ENCODE results near the gene FAM222A.

DNA sequence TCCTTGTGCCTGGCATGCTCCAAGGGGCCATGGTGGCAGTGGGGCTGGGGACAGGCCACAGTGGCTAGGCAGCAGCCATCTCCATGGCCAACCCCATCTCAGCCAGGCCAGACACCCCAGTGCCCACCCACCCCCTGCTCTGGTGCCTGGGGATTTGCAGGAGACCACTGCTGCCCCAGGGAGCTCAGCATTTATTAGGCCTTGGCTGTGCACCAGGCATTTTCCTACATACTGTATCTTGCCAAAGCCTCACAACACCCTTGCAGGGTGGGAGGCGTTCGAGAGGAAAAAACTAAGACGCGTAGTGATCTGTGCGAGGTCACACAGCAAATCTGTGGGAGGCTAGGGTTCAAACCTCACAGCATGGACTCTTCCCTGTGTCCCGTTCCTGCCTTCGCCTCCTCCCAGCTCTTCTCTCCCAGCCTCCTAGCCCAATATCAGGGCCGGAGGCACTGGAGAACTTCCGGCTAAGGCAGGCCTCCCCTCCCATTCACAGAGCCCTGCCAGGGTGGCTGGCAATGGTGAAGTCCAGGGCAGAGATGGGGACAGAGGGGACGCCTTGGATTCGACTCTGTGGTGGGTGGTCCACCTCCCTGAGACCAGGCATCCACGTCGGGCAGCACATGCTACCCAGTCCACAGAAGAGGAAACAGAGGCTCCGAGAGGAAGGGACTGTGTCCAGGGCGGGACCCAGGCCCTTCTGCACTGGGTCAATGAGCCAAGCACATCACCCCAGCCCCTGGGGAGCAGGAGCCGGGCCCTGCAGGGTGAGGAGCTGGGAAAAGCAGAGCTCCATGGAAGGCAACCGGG lies 57.4 kb downstream of the FAM222A start:
- TF ChIP-seq POLR2A (IDR thresholded peaks at IDR 0.05), result no peak
- TF ChIP-seq, protein P1, sequence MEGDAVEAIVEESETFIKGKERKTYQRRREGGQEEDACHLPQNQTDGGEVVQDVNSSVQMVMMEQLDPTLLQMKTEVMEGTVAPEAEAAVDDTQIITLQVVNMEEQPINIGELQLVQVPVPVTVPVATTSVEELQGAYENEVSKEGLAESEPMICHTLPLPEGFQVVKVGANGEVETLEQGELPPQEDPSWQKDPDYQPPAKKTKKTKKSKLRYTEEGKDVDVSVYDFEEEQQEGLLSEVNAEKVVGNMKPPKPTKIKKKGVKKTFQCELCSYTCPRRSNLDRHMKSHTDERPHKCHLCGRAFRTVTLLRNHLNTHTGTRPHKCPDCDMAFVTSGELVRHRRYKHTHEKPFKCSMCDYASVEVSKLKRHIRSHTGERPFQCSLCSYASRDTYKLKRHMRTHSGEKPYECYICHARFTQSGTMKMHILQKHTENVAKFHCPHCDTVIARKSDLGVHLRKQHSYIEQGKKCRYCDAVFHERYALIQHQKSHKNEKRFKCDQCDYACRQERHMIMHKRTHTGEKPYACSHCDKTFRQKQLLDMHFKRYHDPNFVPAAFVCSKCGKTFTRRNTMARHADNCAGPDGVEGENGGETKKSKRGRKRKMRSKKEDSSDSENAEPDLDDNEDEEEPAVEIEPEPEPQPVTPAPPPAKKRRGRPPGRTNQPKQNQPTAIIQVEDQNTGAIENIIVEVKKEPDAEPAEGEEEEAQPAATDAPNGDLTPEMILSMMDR (IDR thresholded peaks at IDR 0.05 in 4 of 5, conservative IDR thresholded peaks at IDR 0.05 in 1 of 5), result no peak

Measured in gastrocnemius medialis (tissue), 4 donors.